HG02884 (cell line): Measurements from ENCODE around the gene WNT8B.

Source experiments
- ATAC-seq: cut with Tn5 transposase; IDR thresholded peaks from one replicate; pipeline ENCODE4 v1.9.1; 2021; ENCODE audit warnings: mild to moderate bottlenecking, moderate library complexity; ENCODE audit not compliant: unreplicated experiment

WNT8B gene

DNA sequence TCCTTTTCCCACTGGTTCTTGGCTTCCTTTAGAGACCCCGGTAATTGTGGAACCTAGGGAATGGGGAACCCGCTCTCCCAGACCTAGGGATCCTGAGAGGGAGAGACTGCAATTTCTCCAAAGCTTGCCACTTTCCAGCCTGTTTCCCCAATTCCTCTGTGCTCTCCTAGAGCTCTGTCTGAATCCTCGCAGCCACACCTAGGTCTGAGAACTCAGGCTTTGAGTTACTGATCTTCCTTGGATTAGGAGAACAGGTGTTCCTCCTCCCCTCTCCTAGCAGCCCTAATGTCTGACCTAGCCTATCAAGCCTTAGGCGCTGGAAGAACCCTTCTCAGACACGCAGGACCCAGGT is 20.0 kb downstream of the WNT8B start:
- ATAC-seq, result no peak

DNA sequence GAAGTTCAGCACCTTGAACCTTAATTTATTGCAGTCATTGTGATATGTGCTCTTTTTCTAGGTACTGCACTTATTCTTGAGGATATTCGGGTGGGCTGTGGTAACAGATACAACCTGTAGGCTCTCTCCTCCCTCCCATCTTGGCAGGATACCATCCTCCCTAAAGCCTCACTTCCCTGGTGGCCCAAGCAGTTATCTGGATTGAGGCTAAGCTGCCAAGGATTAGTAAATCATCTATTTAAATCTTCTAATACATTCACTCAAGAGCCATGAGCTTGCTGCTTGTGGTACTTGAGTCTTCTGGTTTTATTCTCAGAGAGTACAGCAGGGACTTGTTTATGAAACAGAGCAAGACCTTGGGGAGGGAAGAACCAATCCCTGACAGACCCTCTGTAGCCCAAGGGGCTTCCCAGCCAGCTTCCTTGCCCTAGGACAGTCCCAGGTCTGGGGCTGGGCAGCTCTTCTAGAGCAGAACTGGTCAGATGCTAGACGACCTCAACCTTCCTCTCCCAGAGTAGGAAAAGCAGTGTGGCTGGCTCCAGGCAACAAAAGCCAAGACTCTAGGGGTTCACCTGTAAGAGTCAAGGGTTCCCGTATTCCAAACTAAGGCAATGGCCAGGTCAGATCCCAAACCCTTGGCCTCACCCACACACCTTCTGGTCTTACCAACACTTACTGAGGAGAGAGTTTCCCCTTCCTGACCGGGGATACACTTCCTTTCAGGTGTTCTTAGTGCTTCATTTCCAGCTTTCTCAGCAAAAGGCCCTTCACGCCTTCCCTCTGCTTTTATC is 21.3 kb downstream of the WNT8B start:
- ATAC-seq, result no peak

DNA sequence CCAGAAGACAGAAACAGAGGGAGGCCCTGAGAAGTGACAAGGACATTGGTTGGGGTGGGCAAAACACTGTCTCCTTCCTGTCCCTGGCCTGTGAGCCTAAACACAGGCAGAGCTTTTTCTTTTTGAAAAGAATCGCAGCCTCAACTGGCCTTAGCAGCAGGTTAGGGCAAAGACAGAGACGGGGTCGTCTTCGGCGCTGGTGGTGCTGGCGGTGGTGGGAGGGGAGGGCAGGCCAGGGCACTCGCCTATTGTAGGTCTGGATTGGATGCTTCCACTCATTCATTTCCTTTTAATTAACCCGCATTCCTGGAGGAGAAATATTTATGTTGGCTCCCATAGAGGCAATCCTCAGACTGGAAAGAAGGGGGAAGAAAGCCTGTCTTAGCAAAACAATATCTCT is 22.6 kb downstream of the WNT8B start:
- ATAC-seq, result no peak

DNA sequence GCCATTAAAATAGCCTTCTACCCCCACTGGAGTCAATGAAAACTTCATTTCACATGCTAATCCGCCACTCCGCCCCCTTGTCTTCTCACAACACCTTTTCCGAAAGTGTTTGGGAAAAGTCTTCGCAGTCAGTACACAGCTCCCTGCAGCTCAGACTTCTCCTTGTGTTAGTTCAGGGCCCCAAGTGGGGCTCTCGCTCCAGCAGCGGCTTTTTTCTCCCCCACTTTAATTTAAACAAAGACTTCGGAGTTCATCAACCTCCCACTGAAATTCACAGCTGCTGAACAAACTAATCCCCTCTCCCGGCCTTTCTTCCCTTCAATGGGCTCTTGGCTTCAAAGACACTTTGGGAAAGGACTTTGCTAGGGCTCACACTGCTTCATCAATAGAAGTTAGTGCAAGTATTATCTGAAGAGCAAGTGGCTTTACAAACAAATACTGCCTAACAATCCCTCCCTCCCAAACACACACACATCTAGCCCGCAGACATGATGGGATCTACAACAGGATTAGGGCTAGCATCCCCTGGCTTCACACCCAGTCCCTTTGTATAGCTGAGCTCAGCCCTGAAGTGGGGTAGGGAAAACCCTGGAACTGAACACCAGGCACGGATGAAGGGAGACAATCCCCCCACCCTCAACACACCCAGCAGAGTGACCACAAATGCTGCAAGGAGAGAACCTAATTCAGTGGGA is 23.1 kb downstream of the WNT8B start:
- no peak for ATAC-seq

DNA sequence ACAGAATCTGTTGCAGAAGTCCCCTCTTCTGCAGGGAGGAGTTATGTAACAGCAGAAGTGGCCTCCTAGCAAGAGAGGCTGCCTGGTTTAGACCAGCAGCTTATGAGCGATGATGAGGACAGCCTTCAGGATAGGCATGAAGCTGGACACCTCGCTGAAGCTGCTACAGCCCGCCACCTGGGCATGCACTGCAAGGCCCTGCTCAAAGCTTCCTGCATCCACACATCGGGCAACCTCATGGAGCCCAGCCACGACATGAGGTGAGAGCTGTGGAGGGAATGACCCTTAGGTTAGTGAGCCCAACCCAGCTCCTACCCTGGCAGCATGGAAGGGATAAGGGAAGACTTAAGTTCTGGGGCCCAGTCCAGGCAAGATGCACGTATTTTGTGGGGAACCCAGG is 24.7 kb downstream of the WNT8B start:
- no peak for ATAC-seq

DNA sequence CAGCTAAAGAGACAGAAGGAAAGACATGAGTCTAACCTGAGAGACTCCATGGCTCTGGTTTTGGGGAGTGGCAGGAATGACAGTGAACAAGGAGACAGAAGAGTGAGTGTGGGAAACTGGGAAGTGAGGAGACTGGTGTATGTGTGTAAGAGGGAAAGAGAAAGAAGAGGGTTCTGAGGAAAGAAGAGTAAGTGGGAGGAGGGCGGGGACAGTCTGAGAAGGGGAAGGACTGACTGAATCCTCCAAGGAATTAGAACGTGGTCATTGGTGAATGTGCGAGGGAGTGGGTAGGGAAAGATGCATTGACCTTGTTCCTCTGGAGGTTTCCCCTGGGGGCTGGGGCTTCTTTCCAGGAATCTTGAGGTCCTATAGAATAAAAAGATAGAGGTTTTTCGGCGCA is 26.6 kb downstream of the WNT8B start:
- ATAC-seq, result no peak

DNA sequence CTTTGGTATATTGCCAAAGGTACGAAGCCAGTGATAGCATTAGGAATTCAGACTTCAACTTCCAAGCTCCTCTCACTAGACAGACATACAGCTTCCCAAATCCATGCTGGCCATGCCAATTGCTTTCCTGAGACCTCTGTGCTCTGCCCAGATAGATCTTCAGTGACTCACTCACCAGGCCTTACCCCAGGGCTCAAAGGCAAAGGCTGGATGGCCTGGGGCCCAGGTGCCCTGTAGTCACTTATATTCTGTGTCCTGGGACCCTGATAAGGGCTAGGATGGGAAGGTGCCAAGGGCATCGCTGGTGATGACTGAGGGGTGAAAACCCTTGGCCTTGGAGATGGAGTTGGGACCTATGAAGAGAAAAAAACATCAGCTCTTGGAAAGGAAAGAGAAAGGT is 27.7 kb downstream of the WNT8B start:
- ATAC-seq, result no peak

DNA sequence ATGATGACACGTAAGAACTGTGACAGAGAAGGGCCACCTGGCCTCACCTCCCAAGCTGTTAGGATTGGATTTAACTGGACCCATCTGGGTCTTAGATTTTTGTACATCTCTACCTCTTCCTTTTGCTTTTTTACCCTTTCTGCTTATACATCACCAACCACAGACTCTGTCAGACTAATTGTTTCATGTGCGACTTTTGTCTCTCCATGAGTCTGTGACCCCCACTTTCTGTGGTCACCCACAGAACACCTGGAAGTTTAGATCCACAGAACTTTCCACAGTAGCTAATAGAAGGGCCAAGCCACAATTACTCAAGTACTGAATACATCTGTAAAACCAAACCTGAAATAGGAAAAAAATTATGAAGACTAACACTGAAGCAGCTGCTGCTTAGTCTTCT is 33.8 kb downstream of the WNT8B start:
- ATAC-seq, result no peak

DNA sequence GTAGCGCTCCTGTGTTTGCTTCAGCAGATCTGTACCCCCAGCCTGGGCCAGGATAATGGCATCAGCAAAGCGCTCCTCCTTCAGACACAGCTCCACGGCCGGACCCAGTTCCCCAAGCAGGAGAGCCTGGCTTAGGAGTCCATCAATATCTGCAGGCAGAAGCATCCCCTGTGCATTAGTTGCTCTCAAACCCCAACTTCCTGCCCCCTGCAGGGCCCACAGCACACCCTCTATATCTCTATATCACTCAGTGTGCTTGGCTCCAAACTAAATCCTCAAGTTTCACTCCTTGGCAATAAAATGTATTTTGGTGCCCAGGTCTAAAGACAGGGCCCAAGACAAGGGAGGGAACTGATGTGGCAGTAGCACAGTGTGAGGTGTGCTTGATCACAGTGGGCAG is 35.2 kb downstream of the WNT8B start:
- no peak for ATAC-seq

DNA sequence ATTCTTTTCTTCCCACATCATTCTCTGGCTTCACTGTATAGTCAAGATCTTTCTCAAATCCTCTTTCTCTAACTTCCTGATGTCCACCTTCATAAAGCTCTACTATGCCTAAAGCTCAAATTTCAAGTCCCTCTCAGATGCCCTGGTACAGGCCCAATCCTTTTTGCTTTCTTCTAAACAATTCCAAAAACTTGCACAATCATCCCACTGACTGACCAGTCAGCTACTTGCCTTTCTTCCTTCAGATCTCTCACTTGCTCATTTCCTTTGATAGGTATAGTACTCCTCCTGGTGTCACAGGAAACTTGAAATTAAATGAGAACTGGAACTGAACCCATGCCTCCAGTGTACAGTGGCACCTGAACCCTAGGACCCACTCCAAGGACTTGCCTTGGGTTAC is 38.6 kb downstream of the WNT8B start:
- no peak for ATAC-seq

DNA sequence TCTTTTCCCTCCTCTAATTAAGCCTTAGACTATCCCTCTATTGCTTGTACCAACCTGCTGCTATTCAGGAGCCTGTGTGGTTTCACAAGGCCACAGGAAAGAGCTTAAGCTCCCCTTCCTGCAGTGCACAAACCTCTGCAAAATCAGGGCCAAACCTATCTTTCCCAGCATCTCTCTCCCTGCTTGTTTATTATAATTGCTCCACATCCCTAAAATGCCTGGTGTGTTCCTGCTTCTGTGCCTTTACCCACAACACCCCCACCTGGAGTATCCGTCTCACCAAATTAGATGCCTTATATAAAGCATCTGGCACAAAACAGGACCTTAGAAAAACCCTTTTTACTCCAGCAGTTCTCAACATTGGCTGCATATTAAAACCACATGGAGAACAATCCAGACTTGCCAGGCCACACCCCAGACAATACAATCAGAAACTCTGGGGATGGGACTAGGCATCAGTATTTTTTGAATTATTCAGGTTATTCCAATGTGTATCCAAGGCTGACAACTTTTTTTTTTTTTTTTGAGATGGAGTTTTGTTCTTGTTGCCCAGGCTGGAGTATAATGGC is 40.2 kb downstream of the WNT8B start:
- no peak for ATAC-seq

DNA sequence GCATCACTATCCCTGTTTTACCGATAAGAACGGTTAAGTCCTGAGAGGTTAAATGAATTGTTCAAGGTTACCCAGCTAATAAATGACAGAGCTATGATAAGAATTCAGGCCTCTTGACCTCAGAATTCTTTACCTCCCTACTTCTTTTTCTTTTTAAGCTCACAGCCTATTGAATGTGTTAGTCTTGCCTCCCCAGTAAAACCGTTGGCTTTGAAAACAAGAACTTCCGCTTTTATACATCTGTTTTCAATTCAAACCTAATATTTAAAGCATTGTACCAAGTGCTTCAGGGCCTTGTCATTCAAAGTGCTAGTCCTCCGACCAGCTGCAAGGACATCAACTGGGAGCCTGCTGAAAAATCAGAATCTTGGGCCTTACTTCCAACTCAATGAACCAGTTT is 41.3 kb downstream of the WNT8B start:
- ATAC-seq, result no peak

DNA sequence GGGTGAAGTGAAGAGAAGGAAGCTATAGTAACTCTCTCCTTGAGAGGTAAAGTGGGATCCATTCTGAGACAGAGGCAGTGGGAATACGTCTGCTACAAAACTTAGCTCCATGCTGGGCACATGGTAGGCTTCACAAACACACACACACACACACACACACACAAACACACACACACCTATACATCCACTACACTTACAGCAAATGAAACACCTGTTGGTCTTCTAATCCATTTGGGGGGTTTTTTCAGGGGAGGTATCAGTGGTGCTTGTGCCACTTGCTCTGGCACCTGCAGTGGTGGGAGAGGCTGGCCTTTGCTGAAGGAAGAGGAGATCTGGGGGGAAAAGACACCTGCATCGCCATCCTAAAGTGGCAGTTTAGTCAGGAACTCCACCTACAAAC is 42.4 kb downstream of the WNT8B start:
- ATAC-seq, result no peak

DNA sequence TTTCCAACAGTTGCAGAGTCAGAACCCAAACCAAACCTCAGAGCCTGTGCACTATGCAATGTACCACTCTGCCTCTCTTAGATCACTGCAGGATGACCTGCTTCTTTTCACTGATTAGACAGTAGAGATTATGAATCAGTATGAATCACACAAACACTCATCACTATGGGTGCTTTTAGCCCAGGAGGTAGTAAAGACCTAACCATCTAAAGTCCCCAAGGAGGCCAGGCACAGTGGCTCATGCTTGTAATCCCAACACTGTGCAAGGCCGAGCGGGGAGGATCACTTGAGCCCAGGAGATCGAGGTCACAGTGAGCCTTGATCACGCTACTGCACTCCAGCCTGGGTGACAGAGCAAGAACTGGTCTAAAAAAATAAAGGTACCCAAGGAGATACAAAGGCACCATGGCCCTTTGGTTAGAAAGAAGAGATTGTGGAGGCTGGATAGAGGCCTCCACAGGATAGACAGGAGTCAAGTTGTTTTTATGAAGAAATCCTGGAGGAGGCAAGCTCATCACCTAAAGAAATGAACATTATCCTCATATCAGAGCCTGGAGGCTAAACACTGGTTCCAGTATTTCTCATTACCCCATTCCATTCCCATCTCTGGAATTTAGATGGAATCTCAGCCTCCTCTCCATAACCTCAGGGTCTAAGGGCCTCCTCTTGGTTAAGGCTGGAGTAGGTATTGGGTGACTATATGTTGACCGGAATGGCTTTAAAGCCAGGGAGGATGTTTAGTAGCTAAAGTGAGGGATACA is 44.0 kb downstream of the WNT8B start:
- ATAC-seq, result no peak

DNA sequence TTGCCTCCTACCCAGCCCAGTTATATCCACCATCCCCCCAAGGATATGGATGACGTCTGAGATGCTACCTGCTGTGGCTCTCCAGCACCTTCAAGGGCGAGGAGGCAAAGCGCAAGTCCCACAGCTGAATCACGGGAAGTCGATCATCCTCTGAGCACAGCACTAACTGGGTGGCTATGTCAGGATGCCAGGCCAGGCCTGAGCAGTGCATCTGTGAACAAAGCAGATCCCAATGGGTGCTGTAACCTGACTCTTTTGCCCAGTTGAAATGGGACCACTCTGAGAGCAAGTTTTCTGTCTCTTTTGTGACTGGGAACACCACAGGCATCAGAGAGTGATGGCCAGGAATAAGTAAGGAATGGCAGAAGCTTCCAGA is 44.5 kb downstream of the WNT8B start:
- ATAC-seq, result no peak

DNA sequence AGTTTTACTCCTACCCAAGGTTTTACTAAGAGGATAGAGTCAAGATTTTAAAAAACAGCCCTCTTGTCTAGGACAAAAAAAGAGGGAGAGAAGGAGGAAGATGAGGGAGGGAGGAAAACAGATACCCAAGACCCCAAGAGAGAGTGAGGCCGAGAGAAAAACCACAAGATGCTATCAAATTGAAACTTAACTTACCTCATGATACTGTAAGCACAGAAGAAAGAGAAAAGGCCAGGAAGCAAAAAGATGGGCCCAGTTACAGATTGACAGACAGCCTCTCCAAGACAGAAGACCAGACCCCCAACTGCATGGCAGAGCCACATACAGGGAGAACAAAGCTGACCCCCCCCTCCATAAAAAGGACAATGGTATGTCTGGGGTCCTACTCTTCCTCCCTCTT is 45.5 kb downstream of the WNT8B start:
- ATAC-seq, result no peak

DNA sequence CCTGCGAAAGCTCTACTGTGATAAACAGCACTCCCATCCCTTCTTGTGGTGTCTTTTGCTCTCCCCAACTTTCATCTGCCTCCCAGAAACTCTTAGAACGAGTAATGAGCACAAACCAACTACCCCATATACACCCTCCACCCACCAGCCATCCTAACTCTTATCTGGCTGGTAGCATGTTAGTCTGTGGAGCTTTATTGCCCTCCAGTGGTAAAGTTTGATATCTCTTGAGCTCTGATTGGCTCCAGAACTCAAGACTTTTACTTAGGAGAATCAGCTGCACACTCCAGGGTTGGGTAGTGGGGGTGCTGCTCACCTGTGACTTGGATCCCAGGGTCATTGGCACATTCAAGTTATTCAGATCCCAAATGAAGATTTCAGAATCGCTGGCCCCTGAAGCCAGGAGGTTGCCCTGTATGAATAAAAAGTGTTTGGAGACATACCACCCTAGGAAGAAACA is 45.9 kb downstream of the WNT8B start:
- no peak for ATAC-seq

DNA sequence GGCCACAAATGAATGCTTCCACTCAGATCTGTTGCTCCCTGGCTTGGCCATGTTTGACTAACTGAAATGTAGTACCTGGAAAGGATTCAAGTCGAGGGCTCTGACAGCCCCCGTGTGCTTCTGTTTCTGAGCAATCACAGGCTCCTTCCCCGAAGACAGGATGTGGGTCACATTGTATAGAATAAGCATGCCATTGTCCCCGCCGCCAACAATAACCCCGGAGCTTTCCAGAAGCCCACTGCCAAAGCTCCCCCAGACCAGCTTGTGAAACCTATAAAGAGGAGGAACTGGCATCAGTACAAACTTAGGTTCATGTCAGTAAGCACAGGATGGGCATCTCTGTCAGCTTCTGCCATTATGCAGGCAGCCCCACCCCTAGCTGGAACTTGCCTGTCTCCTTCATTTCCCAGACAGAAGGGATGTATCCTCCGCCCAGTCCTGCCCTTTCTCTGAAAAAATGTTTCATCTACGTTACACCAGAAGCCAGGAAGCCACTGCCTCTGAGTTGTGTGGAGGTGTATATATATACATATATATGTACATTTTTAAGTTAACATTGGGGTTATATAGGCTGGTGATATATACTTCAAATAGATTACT is 46.5 kb downstream of the WNT8B start:
- ATAC-seq, result no peak

DNA sequence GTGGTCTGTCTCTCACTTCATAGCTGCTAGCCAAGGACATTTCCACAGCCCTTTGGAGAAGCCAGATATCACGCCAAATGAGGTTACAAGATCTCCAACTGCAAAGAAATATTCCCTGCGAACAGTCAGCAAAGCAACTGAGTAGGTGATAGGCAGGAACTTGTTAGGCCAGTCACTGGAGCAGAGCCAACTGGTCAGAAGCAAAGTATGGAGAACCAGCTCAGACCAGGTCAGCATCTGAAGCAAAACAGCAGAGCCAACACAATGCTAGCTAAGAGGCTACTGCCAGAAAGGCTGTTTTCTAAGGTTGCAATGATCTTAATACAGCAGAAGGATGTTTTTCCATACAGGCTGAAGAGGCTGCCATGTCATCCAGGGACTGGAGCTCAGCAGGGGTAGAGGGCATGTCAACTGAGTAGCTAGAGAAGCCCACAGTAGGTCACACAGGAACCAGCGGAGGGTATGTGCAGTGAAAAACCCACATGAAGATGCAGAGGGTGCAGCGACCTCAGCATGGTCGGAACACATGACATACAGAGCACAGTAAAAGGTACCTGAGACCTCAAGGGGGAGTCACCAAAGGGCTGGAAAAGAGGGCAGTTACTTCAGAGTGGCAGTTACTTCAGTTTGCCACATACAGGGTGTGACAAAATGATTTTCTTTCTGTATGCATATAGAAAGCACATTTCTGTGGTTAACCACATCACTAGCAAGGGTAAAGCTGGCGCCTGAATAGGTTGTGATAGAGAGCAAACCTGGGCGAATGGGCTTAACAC is 47.9 kb downstream of the WNT8B start:
- no peak for ATAC-seq

DNA sequence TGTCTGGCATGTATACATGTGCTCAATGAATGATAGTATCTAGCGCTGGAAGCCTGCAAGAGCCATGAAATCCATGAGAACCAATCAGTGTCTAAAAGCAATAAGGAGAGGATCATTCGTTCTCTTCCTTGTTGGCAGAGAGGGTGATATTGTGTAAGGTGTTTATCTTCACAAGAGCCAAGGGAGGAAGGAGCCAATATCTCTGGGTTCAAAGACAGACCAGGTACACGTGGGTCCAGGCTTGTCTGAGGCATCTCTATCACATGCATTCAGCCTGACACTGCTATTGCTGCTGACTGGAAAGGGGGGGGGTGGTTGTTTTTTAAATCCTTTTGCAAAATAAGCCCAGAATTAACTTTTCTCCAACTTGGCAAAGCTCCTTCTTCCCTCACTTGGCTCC is 52.8 kb downstream of the WNT8B start:
- no peak for ATAC-seq

DNA sequence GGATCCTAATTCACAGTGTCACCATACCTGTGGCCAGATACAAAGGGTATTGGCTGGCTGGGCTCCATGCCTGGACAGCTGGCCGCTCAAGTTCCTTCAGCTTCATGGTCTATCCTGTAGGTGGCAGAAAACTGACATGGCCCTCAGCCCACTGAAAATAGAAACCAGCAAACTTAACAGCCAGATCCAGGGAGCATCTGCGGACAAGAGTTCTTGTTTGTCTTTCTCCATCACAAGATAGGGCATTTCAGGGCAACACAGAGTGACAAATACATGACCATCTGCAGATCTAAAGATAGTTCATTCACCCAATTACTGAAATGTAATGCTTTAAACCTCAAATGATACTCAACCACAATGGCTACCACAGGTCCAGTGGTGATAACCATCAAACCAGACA is 54.0 kb downstream of the WNT8B start:
- ATAC-seq, result no peak
